ENCODE data around the gene DLX6. TPM values are rescaled to one million over a fixed set of nuclear protein-coding genes. Genes with fewer than 3 reads are reported as not detected.

DLX6 gene
- total and polyA plus RNA-seq, 4 donors, result not detected

DNA sequence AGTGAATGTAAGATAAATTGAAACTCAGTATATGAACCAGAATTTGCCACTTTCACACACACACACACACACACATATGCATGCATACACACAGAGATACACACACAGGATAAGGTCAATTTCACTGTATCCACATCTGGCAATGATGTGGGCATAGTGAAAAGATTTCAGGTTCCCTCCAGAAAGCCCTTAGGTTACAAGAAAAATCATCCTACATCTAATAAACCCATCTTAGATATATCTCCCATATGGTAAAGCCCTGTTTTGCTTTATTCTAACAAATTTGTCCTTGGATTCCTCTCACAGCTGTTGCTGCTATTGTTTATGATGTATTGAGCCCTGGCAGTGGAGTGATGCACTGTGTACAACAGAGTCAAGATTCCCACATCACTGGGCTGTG, 27.9 kb upstream of the DLX6 start:
- Histone ChIP-seq H3K4me1 (ENCODE audit: control insufficient read depth in 5 of 5, insufficient read depth in 5 of 5, low read length in 5 of 5) (no peaks in the 10 kb centered on the region), H3K4me3 (no peak overlapping the region), H3K9me3 (ENCODE audit: control insufficient read depth in 4 of 4, insufficient read depth in 3 of 4, low read length in 3 of 4) (peaks cover 0 to 3% (median 0%) of the 10 kb centered on the region in 4 donors), H3K27ac (ENCODE audit: low read depth in 1 of 2, low read length in 1 of 2) (no peak overlapping the region), H3K9ac (ENCODE audit: insufficient read depth in 1 of 2, low read length in 2 of 2) (no peak overlapping the region), H3K27me3 (ENCODE audit: control insufficient read depth in 3 of 3, insufficient read depth in 3 of 3, low read length in 2 of 3) (peaks cover 0 to 19% (median 3%) of the 10 kb centered on the region in 3 donors), H3K36me3 (ENCODE audit: control insufficient read depth in 4 of 4, insufficient read depth in 4 of 4, low read length in 4 of 4) (no peaks in the 10 kb centered on the region)
- DNase-seq, result no peak
- ATAC-seq (ENCODE audit: insufficient read depth, low FRiP score), result no peak
- TF ChIP-seq, protein P1, sequence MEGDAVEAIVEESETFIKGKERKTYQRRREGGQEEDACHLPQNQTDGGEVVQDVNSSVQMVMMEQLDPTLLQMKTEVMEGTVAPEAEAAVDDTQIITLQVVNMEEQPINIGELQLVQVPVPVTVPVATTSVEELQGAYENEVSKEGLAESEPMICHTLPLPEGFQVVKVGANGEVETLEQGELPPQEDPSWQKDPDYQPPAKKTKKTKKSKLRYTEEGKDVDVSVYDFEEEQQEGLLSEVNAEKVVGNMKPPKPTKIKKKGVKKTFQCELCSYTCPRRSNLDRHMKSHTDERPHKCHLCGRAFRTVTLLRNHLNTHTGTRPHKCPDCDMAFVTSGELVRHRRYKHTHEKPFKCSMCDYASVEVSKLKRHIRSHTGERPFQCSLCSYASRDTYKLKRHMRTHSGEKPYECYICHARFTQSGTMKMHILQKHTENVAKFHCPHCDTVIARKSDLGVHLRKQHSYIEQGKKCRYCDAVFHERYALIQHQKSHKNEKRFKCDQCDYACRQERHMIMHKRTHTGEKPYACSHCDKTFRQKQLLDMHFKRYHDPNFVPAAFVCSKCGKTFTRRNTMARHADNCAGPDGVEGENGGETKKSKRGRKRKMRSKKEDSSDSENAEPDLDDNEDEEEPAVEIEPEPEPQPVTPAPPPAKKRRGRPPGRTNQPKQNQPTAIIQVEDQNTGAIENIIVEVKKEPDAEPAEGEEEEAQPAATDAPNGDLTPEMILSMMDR (IDR thresholded peaks at IDR 0.05; ENCODE audit: control extremely low read depth, extremely low read depth), result no peak

DNA sequence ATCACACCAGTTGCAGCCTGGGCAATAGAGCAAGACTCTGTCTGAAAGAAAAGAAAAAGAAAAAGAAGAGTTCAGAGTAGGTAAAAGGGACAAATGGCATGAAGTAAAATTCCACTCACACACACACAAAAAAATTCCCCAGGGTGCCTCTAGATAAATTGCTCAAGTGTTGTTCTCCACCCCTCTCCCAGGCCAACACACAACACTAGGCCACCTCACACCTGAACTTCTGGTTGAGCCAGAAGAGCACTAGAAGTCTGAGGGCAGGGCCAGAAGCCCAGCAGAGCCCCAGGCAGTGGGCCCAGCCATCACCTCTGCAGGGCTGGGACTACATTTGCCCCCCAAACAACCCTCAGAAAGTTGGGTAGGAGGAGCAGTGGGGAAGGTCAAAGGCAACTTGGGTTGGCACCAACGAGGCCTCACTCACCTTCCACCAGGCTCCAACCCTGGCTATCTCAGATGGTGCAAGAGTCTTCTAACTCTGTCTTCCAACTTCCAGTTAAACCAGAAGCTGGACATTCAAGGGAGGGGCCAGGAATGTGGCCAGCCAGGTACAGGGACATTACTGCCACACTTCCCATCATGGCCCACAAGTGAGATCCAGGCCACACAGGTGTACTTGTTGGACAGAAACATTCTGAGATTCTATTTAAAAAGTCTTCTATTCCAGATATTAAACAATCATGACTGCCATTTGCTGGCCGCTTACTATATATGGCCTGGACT, 25.6 kb upstream of the DLX6 start:
- TF ChIP-seq, protein P1 (IDR thresholded peaks at IDR 0.05; ENCODE audit: control extremely low read depth, extremely low read depth), result no peak
- H3K36me3 ChIP-seq (ENCODE audit: control insufficient read depth in 4 of 4, insufficient read depth in 4 of 4, low read length in 4 of 4), result no peaks in the 10 kb centered on the region
- H3K4me3 ChIP-seq, result no peak overlapping the region
- no peak overlapping the region for H3K9ac ChIP-seq (ENCODE audit: insufficient read depth in 1 of 2, low read length in 2 of 2)
- peaks cover 0 to 15% (median 10%) of the 10 kb centered on the region in 3 donors for H3K27me3 ChIP-seq (ENCODE audit: control insufficient read depth in 3 of 3, insufficient read depth in 3 of 3, low read length in 2 of 3)
- 90 to 93% methylated on average over 2 of the region's 2 CpGs for WGBS, 2 donors
- DNase-seq, result no peak
- no peak for ATAC-seq (ENCODE audit: insufficient read depth, low FRiP score)
- peaks cover 0 to 3% (median 0%) of the 10 kb centered on the region in 4 donors for H3K9me3 ChIP-seq (ENCODE audit: control insufficient read depth in 4 of 4, insufficient read depth in 3 of 4, low read length in 3 of 4)
- no peaks in the 10 kb centered on the region for H3K4me1 ChIP-seq (ENCODE audit: control insufficient read depth in 5 of 5, insufficient read depth in 5 of 5, low read length in 5 of 5)
- no peak overlapping the region for H3K27ac ChIP-seq (ENCODE audit: low read depth in 1 of 2, low read length in 1 of 2)

DNA sequence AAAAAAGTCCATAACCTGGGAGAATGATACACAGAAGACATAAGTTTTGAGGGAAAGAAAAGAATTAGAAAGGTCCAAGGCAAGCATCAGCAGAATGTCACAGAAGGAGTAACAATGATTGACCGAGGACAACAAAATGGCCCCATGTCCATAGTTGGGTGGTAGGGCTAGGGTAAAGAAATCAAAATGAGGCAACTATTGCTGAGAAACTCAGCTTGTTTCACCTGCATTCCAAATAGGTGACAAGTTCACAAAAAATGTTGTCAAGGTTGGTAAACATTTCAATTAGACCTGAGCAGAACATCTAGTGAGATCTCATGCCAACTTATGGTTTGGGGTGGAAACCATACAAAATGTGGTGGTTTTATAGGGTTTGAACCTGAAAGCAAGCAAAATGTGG, 22.8 kb upstream of the DLX6 start:
- H3K4me3 ChIP-seq, result no peak overlapping the region
- H3K4me1 ChIP-seq (ENCODE audit: control insufficient read depth in 5 of 5, insufficient read depth in 5 of 5, low read length in 5 of 5), result no peaks in the 10 kb centered on the region
- no peaks in the 10 kb centered on the region for H3K36me3 ChIP-seq (ENCODE audit: control insufficient read depth in 4 of 4, insufficient read depth in 4 of 4, low read length in 4 of 4)
- no peak overlapping the region for H3K27ac ChIP-seq (ENCODE audit: low read depth in 1 of 2, low read length in 1 of 2)
- no peak overlapping the region for H3K9ac ChIP-seq (ENCODE audit: insufficient read depth in 1 of 2, low read length in 2 of 2)
- H3K27me3 ChIP-seq (ENCODE audit: control insufficient read depth in 3 of 3, insufficient read depth in 3 of 3, low read length in 2 of 3), result peaks cover 0 to 34% (median 33%) of the 10 kb centered on the region in 3 donors
- ATAC-seq (ENCODE audit: insufficient read depth, low FRiP score) (no peak), DNase-seq (no peak)
- TF ChIP-seq, protein P1 (IDR thresholded peaks at IDR 0.05; ENCODE audit: control extremely low read depth, extremely low read depth), result no peak
- H3K9me3 ChIP-seq (ENCODE audit: control insufficient read depth in 4 of 4, insufficient read depth in 3 of 4, low read length in 3 of 4), result peaks cover 0 to 3% (median 0%) of the 10 kb centered on the region in 4 donors
- WGBS, 2 donors, result 93 to 96% methylated on average over 1 of the region's 1 CpG

Measured in lung (tissue), 12 donors.